Activated naive CD4-positive, alpha-beta T cell treated with Interleukin-2 at 50 U/mL for 16 hours (primary cell): ENCODE results near the gene COL6A1.

Experiments
- DNase-seq: peaks from one replicate; pipeline ENCODE4 v3.0.0-alpha.2; 2020

The COL6A1 gene

GRCh38 chr21:45982758-45983648, 1.4 kb downstream of the COL6A1 start:
- DNase-seq = no peak

DNA sequence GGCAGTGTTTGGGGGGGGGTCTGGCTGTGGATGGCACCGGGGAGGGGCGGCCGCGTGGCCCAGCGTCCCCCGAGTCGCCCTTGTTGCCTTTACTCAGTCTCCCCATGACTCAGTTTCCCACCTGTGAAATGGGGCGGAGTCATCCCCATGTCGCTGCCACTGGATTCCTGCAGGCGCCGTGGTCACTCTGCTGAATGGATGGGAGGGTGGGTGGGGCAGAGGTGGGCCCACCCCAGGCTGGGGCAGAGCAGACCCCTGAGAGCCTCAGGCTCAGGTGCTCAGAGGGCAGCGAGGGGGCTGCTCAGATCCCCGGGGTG, 2.0 kb downstream of the COL6A1 start:
- DNase-seq = no peak

GRCh38 chr21:45983981-45984551, 2.5 kb downstream of the COL6A1 start:
- no peak for DNase-seq

- no peak for DNase-seq
Measured at GRCh38 chr21:45984584-45985095, 3.1 kb downstream of the COL6A1 start.

GRCh38 chr21:45985471-45986315, 4.1 kb downstream of the COL6A1 start:
- DNase-seq = no peak

- no peak for DNase-seq
Measured at GRCh38 chr21:45986316-45987051, 4.9 kb downstream of the COL6A1 start.

DNA sequence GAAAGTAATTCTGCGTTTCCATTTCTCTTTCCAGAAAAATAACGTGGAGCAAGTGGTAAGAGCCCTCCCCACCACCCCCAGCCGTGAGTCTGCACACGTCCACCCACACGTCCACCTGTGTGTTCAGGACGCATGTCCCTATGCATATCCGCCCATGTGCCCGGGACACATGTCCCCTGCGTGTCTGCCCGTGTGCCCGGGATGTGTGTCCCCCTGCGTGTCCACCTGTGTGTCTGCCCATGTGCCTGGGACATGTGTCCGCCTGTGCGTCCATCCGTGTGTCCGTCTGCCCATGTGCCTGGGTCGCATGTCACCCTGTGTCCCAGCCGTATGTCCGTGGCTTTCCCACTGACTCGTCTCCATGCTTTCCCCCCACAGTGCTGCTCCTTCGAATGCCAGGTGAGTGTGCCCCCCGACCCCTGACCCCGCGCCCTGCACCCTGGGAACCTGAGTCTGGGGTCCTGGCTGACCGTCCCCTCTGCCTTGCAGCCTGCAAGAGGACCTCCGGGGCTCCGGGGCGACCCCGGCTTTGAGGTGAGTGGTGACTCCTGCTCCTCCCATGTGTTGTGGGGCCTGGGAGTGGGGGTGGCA, 5.6 kb downstream of the COL6A1 start:
- DNase-seq = no peak

DNA sequence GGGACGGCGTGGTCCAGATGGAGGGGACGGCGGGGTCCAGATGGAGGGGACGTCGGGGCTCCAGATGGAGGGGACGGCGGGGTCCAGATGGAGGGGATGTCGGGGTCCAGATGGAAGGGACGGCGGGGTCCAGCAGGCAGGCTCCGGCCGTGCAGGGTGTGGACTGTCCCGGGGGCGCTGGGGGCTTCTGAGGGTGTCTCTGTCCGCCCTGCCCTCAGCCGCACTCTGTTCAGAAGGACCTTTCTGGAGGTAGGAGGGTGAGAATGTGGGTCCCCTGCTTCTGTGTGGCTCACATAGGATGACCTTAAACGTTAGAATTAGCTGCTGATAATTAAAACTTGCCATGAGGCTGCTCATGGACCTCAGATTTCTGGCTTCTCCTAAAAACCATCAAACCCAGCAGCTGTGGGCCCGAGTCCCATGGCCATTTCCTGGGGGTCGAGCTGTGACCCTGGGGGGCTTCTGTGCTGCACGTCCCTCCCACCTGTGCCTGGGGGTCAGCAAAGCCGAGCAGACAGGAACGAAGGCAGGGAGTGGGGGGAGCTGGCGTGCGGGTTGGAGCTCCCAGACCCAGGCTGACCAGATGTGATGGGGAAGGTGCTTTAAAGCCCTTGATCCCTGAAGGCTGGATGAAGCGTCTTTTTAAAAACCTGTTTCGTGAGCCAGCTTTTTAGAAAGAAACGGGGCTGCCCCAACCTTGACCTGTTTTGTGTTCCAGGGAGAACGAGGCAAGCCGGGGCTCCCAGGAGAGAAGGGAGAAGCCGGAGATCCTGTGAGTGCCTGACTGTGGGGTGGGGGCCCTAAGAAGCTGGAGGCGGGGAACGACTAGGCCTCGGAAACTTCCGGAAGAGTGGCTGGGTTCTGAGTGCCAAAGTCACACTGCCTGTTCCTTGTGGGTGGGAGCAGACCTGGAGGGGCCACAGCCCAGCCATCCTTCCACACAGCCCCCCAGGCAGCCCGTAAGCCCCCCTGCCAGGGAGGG, 7.1 kb downstream of the COL6A1 start:
- no peak for DNase-seq

GRCh38 chr21:45989355-45990048, 7.9 kb downstream of the COL6A1 start:
- no peak for DNase-seq

- DNase-seq = no peak
Measured at GRCh38 chr21:45990049-45990711, 8.6 kb downstream of the COL6A1 start.

- no peak for DNase-seq
Measured at GRCh38 chr21:45990741-45991605, 9.4 kb downstream of the COL6A1 start.

DNA sequence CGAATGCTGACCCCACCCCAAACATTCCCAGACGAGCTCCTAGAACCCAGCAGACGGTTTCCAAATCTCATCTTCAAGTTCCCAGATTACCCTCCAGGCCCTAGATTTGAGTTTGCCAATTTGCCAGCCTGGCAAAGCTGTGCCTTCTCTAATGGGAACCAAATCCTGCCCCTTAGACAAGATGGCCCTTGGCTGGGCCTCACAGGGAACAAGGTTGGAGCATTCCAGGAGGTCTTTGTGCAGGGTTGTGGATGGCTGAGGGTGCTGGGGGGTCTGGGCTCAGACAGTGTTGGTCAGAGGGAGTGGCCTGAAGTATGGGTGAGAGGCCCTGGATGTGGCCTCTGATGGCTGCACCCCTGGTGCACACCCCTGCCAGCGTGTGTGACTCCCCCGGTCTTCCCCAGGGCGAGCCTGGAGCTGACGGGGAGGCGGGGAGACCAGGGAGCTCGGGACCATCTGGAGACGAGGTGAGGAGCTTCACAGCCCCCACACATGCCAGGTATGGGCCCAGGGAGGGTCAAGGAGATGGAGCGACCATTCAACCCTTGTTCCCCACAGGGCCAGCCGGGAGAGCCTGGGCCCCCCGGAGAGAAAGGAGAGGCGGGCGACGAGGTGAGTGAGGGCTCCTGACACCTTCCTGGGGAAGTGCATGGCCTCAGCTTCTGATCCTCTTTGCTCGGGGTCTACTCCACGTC, 10.2 kb downstream of the COL6A1 start:
- DNase-seq = no peak

- no peak for DNase-seq
Measured at GRCh38 chr21:45992301-45993209, 11.0 kb downstream of the COL6A1 start.

DNA sequence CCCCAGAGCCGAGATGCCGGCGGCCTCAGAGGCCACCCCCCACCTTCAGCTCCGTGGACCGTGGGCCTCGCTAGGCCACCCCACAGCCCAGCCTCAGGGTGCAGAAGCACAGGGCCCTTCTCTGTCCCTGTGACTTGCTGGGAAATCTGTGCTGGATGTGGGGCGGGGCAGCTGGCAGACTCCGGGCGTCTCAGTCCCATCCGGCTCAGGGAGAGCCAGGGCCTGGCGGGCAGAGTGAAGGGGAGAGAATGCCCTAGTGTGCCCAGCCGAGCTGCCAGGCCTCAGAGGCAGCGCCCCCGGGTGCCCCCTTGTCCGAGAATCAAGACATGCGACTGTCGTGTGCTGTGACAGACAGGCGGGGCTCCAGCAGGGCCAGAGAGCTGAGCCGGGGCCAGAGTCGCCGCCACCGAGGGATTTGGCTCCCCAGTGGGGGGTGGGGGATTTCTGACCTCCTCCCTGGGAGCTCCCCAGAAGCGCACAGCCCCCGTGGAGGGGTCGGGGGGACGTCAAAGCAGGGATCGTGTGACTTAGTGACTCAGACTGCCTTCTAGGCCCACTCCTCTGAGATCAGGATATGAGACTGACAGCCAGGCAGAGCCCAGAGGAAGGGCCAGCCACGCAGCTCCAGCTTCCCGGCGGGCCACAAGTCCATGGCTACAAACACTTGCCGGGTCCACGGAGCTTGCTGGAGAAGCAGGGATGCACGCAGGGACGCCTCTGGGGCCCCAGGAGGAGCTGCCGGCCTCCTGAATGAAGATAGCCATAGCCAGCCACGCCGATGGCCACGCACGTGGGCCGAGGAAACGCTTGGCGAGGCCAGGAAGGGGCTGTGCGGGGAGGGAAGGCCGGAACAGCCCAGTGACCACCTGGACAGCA, 11.9 kb downstream of the COL6A1 start:
- no peak for DNase-seq

DNA sequence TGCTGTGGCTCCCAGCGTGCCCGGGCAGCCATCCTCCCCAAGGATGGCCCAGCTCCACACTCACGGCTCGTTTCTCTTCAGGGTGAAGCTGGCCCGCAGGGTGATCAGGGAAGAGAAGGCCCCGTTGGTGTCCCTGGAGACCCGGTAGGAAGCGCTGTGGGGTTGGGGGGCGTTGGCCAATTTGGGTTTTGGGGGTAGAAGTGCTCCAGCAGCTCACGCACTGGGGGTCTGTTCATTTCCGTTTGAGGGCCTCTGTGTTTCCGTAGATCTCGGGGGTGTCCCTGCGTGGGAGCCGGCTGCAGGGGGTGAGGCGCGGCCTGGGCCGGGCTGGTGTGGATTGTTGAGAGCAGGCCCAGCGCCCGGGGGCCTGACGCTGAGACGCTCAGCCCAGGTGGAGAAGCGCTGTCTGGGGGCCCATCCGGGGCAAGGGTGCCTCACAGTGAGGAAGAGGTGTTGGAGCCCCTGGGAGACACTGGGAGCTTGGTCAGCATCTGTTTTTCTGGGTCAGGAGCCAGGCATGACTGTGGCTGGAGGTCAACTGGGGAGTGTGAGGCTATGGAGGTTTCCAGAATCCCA, 12.6 kb downstream of the COL6A1 start:
- DNase-seq = no peak
